ENCODE results near the gene SORT1. TPM values are rescaled to one million over a fixed set of nuclear protein-coding genes. Genes with fewer than 3 reads are reported as not detected.
"Not testable (repeated sequence)": the region's sequence is repeated elsewhere in the genome, so short reads cannot be mapped to it uniquely, and the experiment has no call there.

Gene SORT1
- total RNA-seq, 2 donors from 2014 or later = 114 to 120 TPM

DNA sequence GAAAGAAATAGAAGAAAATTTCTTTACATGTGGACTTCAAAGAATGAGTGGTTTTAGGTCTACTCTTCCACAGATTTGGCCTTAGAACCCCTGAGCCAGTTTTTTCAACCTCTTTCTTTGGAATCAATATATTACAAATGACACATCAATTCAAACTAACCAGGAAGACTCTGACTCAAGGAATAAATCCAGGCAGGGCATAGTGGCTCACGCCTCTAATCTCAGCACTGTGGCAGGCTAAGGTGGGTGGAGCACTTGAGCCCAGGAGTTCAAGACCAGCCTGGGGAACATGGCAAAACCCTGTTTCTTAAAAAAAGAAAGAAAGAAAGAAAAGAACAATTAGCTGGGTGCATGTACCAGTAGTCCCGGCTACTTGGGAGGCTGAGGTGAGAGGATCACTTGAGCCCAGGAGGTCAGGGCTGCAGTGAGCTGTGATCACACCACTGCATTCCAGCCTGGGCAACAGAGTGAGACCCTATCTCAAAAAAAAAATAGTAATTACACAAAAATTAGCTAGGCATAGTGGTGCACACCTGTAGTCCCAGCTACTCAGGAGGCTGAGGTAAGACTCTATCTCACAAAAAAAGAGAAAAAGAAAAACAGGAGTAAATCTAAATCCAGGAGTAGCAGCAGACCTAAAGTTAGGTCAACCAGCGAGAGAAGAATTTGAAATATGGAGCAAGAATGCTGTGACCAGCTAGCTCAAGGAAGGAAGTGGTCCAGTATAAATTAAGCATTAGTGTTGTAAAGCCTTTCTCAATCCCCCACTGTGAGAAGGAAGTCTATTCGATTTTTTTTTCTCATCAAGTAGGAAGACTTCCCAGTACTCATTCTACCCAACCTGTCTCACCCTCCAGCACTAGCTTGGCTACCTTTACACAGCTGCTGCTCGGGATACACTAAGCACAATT lies 1.9 kb downstream of the SORT1 start:
- H3K27ac ChIP-seq = peak overlapping the region; percentile 87 to 93
- no peak for DNase-seq (ENCODE audit: low spot score)
- peak overlapping the region; percentile 56 to 63 for H3K4me3 ChIP-seq
- no peaks in the 10 kb centered on the region for H3K36me3 ChIP-seq
- no peaks in the 10 kb centered on the region for H3K27me3 ChIP-seq
- TF ChIP-seq, protein P1, sequence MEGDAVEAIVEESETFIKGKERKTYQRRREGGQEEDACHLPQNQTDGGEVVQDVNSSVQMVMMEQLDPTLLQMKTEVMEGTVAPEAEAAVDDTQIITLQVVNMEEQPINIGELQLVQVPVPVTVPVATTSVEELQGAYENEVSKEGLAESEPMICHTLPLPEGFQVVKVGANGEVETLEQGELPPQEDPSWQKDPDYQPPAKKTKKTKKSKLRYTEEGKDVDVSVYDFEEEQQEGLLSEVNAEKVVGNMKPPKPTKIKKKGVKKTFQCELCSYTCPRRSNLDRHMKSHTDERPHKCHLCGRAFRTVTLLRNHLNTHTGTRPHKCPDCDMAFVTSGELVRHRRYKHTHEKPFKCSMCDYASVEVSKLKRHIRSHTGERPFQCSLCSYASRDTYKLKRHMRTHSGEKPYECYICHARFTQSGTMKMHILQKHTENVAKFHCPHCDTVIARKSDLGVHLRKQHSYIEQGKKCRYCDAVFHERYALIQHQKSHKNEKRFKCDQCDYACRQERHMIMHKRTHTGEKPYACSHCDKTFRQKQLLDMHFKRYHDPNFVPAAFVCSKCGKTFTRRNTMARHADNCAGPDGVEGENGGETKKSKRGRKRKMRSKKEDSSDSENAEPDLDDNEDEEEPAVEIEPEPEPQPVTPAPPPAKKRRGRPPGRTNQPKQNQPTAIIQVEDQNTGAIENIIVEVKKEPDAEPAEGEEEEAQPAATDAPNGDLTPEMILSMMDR (IDR thresholded peaks at IDR 0.05) = no peak
- no peaks in the 10 kb centered on the region for H3K9me3 ChIP-seq
- peaks cover 0 to 66% of the 10 kb centered on the region in 2 donors for H3K4me1 ChIP-seq

DNA sequence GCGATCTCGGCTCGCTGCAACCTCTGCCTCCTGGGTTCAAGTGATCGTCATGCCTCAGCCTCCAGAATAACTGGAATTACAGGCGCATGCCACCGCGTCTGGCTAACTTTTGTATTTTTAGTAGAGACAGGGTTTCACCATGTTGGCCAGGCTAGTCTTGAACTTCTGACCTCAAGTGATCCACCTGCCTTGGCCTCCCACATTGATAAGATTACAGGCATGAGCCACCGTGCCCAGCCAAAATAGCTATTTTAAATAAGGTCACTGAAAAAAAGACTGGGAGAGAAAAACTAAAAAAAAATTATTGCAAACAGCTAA lies 2.5 kb downstream of the SORT1 start:
- not testable (repeated sequence) for H3K36me3 ChIP-seq; DNase-seq (ENCODE audit: low spot score); H3K9me3 ChIP-seq; H3K4me3 ChIP-seq; H3K27me3 ChIP-seq
- peaks cover 0 to 72% of the 10 kb centered on the region in 2 donors for H3K4me1 ChIP-seq
- H3K27ac ChIP-seq = peak overlapping the region; percentile 87 to 93

DNA sequence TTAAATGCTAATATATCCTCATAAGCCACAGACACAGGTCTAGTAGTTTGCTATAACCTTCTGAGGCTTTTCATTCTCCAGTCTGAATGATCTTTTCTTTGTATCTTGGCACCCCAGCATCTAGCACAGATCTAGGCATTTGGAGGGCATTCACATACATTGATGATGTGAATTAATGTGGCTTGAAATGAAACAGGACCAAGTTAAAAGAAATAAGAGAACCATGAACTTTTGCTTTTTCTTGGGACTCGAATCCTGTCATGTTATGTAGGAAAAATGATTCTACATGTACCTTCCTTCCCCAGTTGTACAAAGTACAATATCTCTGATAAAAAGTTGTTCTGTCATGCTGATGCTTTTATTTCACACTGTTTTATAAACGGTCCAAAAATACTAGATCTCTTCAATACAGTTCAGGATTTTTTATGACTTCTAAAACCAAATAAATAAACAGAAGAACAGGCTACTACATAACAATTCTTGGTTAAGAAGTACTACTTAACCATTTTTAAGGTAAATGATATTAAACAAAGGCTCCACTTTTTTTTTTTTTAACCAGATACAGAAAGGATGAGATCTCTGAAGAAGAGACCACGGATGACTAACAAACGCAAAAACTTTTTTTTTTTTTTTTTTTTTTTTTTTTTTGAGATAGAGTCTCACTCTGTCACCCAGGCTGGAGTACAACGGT lies 3.0 kb downstream of the SORT1 start:
- peak overlapping the region; percentile 87 to 93 for H3K27ac ChIP-seq
- no peaks in the 10 kb centered on the region for H3K27me3 ChIP-seq
- DNase-seq (ENCODE audit: low spot score) = no peak
- H3K36me3 ChIP-seq = no peaks in the 10 kb centered on the region
- H3K9me3 ChIP-seq = no peaks in the 10 kb centered on the region
- TF ChIP-seq, protein P1 (IDR thresholded peaks at IDR 0.05) = no peak
- no peak overlapping the region for H3K4me3 ChIP-seq
- peaks cover 0 to 77% of the 10 kb centered on the region in 2 donors for H3K4me1 ChIP-seq

DNA sequence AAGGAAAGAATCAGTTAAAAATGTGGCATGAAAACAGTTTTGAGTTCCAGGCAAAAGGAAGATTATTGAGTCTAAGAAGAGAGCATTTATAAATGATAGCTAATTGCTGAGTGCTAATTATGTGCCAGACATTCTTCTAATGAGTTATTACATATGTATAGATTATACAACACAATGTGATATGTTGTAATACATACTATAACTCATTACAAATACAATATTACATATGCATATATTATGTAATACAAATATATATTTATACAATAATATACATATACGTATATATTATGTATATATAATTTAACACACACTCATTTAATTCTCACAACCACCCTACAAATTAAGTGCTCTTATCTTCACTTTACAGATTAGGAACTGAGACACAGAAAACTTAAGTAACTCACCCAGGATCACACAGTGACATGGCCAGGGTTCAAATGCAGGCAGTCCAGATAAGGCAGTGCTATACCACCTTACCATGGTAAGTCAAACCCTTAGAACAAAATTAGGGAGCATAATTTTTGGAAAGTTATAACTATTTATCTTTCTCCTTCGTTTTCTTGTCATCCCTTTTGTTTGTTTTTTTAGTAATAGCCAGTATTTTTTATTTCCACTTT lies 4.0 kb downstream of the SORT1 start:
- Histone ChIP-seq H3K9me3 (no peaks in the 10 kb centered on the region), H3K4me3 (no peak overlapping the region), H3K27me3 (no peaks in the 10 kb centered on the region), H3K36me3 (no peaks in the 10 kb centered on the region), H3K4me1 (peaks cover 0 to 82% of the 10 kb centered on the region in 2 donors), H3K27ac (peak overlapping the region; percentile 87 to 93)
- DNase-seq (ENCODE audit: low spot score) = no peak
- TF ChIP-seq, protein P1 (IDR thresholded peaks at IDR 0.05) = no peak

DNA sequence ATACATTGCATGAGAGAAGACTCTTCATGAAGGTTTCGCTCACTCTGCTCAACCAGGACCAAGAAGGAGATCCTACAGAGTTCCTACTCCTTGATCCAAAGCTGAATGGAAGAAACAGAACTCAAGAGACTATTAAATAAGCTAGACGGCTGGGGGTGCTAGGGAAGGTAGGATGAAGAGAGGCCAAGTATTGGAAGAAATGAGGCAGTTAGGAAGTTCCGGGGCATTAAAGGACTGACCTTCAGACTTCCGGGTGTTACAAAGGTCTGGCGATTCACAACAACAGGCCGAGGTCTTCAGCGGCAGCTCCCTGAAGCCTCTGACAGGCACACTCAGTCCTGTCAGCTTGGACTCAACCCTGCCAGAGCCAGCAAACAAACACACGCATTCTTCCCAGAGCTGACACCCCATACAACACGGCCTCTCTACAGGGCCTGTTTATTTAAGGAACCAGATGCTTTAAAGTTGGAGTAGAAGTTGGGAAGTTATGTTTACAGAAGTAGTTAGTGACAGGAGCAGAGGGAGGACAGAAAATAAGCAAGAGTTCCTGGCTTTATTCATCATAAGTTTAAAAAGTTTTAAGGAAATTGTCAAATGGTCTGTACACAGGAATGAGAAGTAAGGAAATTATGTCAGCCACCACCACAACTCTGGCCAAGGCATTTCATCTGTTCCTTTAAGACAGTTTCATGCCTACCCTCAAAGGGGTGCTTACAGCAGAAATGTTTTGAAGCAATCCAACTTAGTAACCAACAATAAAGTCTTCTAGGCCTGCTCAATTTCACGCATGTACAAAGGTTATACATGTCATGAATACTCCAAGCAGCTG lies 4.7 kb downstream of the SORT1 start:
- Histone ChIP-seq H3K36me3 (no peaks in the 10 kb centered on the region), H3K27ac (peak overlapping the region; percentile 87 to 93), H3K27me3 (no peaks in the 10 kb centered on the region), H3K4me1 (peaks cover 0 to 82% of the 10 kb centered on the region in 2 donors), H3K4me3 (peak overlapping the region; percentile 20 to 33), H3K9me3 (no peaks in the 10 kb centered on the region)
- TF ChIP-seq, protein P1 (IDR thresholded peaks at IDR 0.05) = no peak
- peak; percentile 86 for DNase-seq (ENCODE audit: low spot score)

All from right atrium auricular region (tissue), 2 donors.